Posterior cingulate gyrus (tissue), 11 donors: ENCODE measurements around the gene CSMD2.

Experiments
- DNase-seq, 10 donors: peaks; one replicate each; pipeline versions ENCODE4 v3.0.0 to v3.0.0-alpha.2; 2020 to 2021; ENCODE audit warnings: mixed read lengths in 3 of 10
- intact Hi-C: fragments of 100-400 bp; cut with DNase I; formaldehyde crosslinking; loops from one replicate; pipeline ENCODE4 v1.15.1; 2023

CSMD2 gene

GRCh38 chr1:33670567-33670966, 494.5 kb downstream of the CSMD2 start:
- intact Hi-C loops: no loop called here
- no peak for DNase-seq

GRCh38 chr1:33668695-33669094, 496.3 kb downstream of the CSMD2 start:
- no peak for DNase-seq
- intact Hi-C loops: no loop called here

GRCh38 chr1:33667386-33668282, 497.4 kb downstream of the CSMD2 start:
- no peak for DNase-seq
- intact Hi-C loops: no loop called here

- no peak for DNase-seq
- intact Hi-C loops: no loop called here
These were observed 498.4 kb downstream of the CSMD2 start for GRCh38 chr1:33666616-33667015.

- intact Hi-C loops: no loop called here
- no peak for DNase-seq
These were observed 503.1 kb downstream of the CSMD2 start for GRCh38 chr1:33661811-33662454.

GRCh38 chr1:33660956-33661355, 504.1 kb downstream of the CSMD2 start:
- intact Hi-C loops: no loop called here
- DNase-seq: no peak

GRCh38 chr1:33660244-33660643, 504.8 kb downstream of the CSMD2 start:
- intact Hi-C loops: no loop called here
- DNase-seq: no peak

- DNase-seq: no peak
- intact Hi-C loops: no loop called here
These were observed 505.4 kb downstream of the CSMD2 start for GRCh38 chr1:33659641-33660040.

GRCh38 chr1:33657833-33658232, 507.2 kb downstream of the CSMD2 start:
- intact Hi-C loops: no loop called here
- DNase-seq: no peak

GRCh38 chr1:33656467-33657005, 508.5 kb downstream of the CSMD2 start:
- intact Hi-C loops: no loop called here
- DNase-seq: peak in 2 of 10 donors; percentile 32 to 76

- DNase-seq: peak in 2 of 10 donors; percentile 25 to 76
- intact Hi-C loops: no loop called here
These were observed 509.5 kb downstream of the CSMD2 start for GRCh38 chr1:33655496-33655895.

GRCh38 chr1:33654267-33654834, 510.7 kb downstream of the CSMD2 start:
- intact Hi-C loops: no loop called here
- DNase-seq: peak in 2 of 10 donors; percentile 46 to 87

- intact Hi-C loops: no loop called here
- peak in 9 of 10 donors; percentile 19 to 94 (median 64) for DNase-seq
These were observed 511.8 kb downstream of the CSMD2 start for GRCh38 chr1:33653226-33653625.

- intact Hi-C loops: no loop called here
- DNase-seq: no peak
These were observed 514.3 kb downstream of the CSMD2 start for GRCh38 chr1:33650708-33651107.

- no peak for DNase-seq
- intact Hi-C loops: no loop called here
These were observed 515.3 kb downstream of the CSMD2 start for GRCh38 chr1:33649759-33650158.

- no peak for DNase-seq
- intact Hi-C loops: no loop called here
These were observed 521.8 kb downstream of the CSMD2 start for GRCh38 chr1:33643216-33643615.

GRCh38 chr1:33641104-33641830, 523.8 kb downstream of the CSMD2 start:
- no peak for DNase-seq
- intact Hi-C loops: no loop called here

GRCh38 chr1:33640114-33640660, 524.8 kb downstream of the CSMD2 start:
- intact Hi-C loops: no loop called here
- no peak for DNase-seq

GRCh38 chr1:33637846-33638440, 527.1 kb downstream of the CSMD2 start:
- intact Hi-C loops: no loop called here
- no peak for DNase-seq

GRCh38 chr1:33636209-33636608, 528.8 kb downstream of the CSMD2 start:
- intact Hi-C loops: no loop called here

More at GRCh38 chr1:33636209-33636608, 528.8 kb downstream of the CSMD2 start:
- DNase-seq: no peak
